Upper lobe of left lung (tissue), 4 donors: ENCODE data around the gene KIRREL3.

ENCODE experiments used
- CTCF ChIP-seq, 6 experiments: fragments of 450-650 bp in 4 of 6; fragments of 200-600 bp in 2 of 6; sonication (generic) in 2 of 6; IDR thresholded peaks; one replicate each; pipeline ENCODE4 v1.5.1; 2016 to 2019; ENCODE audit warnings: antibody characterized with exemption in 6 of 6
- EP300 ChIP-seq, 4 donors: sonication (generic); formaldehyde crosslinking; IDR thresholded peaks; one replicate each; pipeline ENCODE4 v1.5.1; 2017; ENCODE audit warnings: antibody characterized with exemption in 4 of 4, control low read depth in 2 of 4

DNA sequence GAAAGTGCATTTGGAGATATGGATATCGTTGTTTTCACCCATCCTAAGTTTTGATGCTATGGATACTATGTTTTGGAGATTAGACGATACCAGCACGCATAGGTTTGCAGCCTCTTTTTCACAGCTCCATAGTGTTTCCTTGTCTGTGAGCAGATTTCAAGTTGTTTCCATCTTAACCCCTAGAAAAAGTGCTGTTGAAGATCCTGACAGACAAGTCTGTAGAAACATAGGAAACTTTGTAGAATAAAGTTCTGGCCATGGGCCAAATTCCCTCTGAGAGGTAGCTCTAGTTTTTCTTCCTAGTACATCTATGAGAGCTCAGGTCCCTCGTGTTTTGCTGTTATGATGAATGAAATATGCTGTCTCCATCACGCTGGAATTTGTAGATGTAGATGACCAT is 612.7 kb downstream of the KIRREL3 start:
- TF ChIP-seq CTCF (IDR thresholded peaks at IDR 0.05) (no peak), EP300 (IDR thresholded peaks at IDR 0.05) (no peak)
